DOHH2 (cell line): ENCODE measurements around the gene GATAD1.
"Not testable (repeated sequence)": the region's sequence is repeated elsewhere in the genome, so short reads cannot be mapped to it uniquely, and the experiment has no call there.

Experiments
- CTCF ChIP-seq: fragments of 200-600 bp; sonication (generic); IDR thresholded peaks from one replicate; pipeline ENCODE4 v1.5.1; 2014; ENCODE audit warnings: antibody characterized with exemption, mild to moderate bottlenecking, low read depth, low read length; ENCODE audit not compliant: poor library complexity, severe bottlenecking
- EZH2phosphoT487 ChIP-seq: fragments of 200-600 bp; sonication (generic); IDR thresholded peaks from 2 replicates; pipeline ENCODE4 v1.6.1; 2017; ENCODE audit warnings: borderline replicate concordance, mild to moderate bottlenecking, antibody characterized with exemption, low read length, moderate library complexity, mixed read lengths

GRCh38 chr7:92479146-92479545 lies 31.9 kb downstream of the GATAD1 start:
- not testable (repeated sequence) for TF ChIP-seq EZH2phosphoT487, CTCF
